HG03378 (cell line): ENCODE measurements around the gene KLF16.
A peak's percentile ranks its signal among the peaks of the same experiment; 100 is the strongest.

ENCODE experiments used
- ATAC-seq: cut with Tn5 transposase; IDR thresholded peaks from one replicate; pipeline ENCODE4 v1.9.1; 2021; ENCODE audit warnings: mild to moderate bottlenecking, moderate library complexity; ENCODE audit not compliant: unreplicated experiment

Gene KLF16

GRCh38 chr19:1871140-1871597 is 7.8 kb upstream of the KLF16 start:
- ATAC-seq = no peak

GRCh38 chr19:1868971-1869370 is 5.6 kb upstream of the KLF16 start:
- ATAC-seq = no peak

- ATAC-seq = no peak
Measured at GRCh38 chr19:1867349-1867724, 4.0 kb upstream of the KLF16 start.

- ATAC-seq = no peak
Measured at GRCh38 chr19:1866693-1867348, 3.4 kb upstream of the KLF16 start.

GRCh38 chr19:1865172-1866010 is 2.0 kb upstream of the KLF16 start:
- ATAC-seq = no peak

GRCh38 chr19:1864480-1865171 is 1.2 kb upstream of the KLF16 start:
- no peak for ATAC-seq

- peak; percentile 31 for ATAC-seq
Measured at GRCh38 chr19:1863638-1864479, 480 bp upstream of the KLF16 start.

GRCh38 chr19:1862424-1863327 is 703 bp downstream of the KLF16 start:
- ATAC-seq = no peak

GRCh38 chr19:1862068-1862423 is 1.3 kb downstream of the KLF16 start:
- no peak for ATAC-seq

- no peak for ATAC-seq
Measured at GRCh38 chr19:1861599-1862031, 1.8 kb downstream of the KLF16 start.

- no peak for ATAC-seq
Measured at GRCh38 chr19:1860821-1861598, 2.4 kb downstream of the KLF16 start.

- no peak for ATAC-seq
Measured at GRCh38 chr19:1860042-1860775, 3.2 kb downstream of the KLF16 start.

- no peak for ATAC-seq
Measured at GRCh38 chr19:1859331-1859781, 4.0 kb downstream of the KLF16 start.

GRCh38 chr19:1858412-1859081 is 4.8 kb downstream of the KLF16 start:
- ATAC-seq = no peak

GRCh38 chr19:1857648-1858326 is 5.6 kb downstream of the KLF16 start:
- no peak for ATAC-seq

GRCh38 chr19:1856698-1857603 is 6.4 kb downstream of the KLF16 start:
- ATAC-seq = no peak
